ENCODE results near the gene RRP15. TPM values are rescaled to one million over a fixed set of nuclear protein-coding genes. Genes with fewer than 3 reads are reported as not detected.

RRP15 gene, protein sequence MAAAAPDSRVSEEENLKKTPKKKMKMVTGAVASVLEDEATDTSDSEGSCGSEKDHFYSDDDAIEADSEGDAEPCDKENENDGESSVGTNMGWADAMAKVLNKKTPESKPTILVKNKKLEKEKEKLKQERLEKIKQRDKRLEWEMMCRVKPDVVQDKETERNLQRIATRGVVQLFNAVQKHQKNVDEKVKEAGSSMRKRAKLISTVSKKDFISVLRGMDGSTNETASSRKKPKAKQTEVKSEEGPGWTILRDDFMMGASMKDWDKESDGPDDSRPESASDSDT
- total RNA-seq, result 26.9 and 27.3 TPM in 2 replicates

DNA sequence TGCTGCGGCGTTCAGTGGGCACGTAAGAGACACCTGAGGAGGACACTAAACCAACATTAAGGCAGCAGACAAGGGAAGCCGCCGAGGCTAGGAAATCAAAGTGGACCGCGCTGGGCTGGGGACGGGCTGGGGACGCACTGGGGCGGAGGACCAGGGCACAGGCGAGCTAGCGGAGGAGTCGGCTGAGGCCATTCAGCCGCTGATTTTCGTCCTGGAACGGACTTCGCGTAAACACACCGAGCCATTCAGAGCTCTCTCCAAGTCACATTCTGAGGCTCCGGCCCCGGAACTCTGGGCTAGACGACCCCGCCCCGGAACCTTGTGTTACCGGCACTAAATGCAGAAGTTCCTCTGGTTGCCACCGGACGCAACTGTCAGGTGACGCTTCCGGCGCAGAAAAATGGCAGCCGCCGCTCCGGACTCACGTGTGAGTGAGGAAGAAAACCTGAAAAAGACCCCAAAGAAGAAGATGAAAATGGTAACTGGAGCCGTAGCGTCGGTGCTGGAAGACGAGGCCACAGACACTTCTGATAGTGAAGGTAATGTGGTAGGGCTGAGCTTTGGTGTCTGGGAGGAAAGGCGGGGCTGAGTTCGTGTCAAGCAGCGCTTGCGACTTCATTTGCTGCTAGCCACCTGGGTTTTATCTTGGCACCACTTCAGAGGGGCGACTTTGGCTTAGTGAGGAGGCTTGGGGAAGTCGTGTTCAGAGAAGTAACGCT is at the start of gene RRP15:
Gene RRP15, plus strand, starts transcription at position 377 of the 719 bp plus-strand sequence. Its CDS starts 24 bp downstream, at position 401.
- DNase-seq (peak; percentile 85), ATAC-seq (ENCODE audit: low read depth) (peak; percentile 99)
- TF ChIP-seq, protein P1, sequence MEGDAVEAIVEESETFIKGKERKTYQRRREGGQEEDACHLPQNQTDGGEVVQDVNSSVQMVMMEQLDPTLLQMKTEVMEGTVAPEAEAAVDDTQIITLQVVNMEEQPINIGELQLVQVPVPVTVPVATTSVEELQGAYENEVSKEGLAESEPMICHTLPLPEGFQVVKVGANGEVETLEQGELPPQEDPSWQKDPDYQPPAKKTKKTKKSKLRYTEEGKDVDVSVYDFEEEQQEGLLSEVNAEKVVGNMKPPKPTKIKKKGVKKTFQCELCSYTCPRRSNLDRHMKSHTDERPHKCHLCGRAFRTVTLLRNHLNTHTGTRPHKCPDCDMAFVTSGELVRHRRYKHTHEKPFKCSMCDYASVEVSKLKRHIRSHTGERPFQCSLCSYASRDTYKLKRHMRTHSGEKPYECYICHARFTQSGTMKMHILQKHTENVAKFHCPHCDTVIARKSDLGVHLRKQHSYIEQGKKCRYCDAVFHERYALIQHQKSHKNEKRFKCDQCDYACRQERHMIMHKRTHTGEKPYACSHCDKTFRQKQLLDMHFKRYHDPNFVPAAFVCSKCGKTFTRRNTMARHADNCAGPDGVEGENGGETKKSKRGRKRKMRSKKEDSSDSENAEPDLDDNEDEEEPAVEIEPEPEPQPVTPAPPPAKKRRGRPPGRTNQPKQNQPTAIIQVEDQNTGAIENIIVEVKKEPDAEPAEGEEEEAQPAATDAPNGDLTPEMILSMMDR (IDR thresholded peaks at IDR 0.05), result no peak
- Mint-ChIP-seq H3K4me3 (peak within 1 kb of the TSS; percentile 96), H3K9me3 (peaks cover 3% of the 10 kb centered on the region), H3K27ac (peak within 1 kb of the TSS; percentile 97), H3K27me3 (peaks cover 9% of the 10 kb centered on the region), H3K36me3 (ENCODE audit: low read depth) (peaks cover 18% of the 10 kb centered on the region), H3K4me1 (peaks cover 30% of the 10 kb centered on the region)
- ChIA-PET CTCF (no interaction called here), POLR2A (interaction anchor here (0.6 to 1.9 kb wide), 9 partner anchors 17 to 1805 kb away, joined by 3 to 8 read pairs (median 5); partner anchors contain the start of genes BPNT1, GPATCH2, LYPLAL1 and SPATA17)
- intact Hi-C loops (cut with micrococcal nuclease), result loop anchor here (1.0 to 10.0 kb wide), 6 partner anchors 60 to 1988 kb away; partner anchors contain the start of genes EPRS1, GPATCH2, IARS2 and RAB3GAP2

DNA sequence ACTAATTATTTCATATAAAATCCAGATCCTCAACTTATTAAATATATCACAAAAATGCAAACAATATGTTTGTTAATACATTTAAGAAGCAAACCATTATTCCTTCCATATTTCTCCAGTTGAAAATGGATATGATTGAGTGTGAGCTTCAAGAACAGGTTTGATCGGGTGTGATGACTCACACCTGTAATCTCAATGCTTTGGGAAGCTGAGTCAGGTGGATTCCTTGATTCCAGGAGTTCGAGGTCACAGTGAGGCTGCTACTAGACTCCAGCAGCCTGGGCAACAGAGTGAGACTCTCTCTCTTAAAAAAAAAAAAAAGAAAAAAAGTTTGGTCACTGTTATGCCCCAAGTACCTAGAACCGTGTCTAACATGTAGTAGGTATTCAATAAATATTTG is 42.9 kb upstream of the RRP15 start:
- H3K9me3 Mint-ChIP-seq, result no peaks in the 10 kb centered on the region
- H3K36me3 Mint-ChIP-seq (ENCODE audit: low read depth), result no peaks in the 10 kb centered on the region
- no peak overlapping the region for H3K27ac Mint-ChIP-seq
- no peak overlapping the region for H3K4me3 Mint-ChIP-seq
- CTCF ChIA-PET, result no interaction called here
- TF ChIP-seq, protein P1 (IDR thresholded peaks at IDR 0.05), result no peak
- POLR2A ChIA-PET, result no interaction called here
- intact Hi-C loops (cut with micrococcal nuclease), result no loop called here
- H3K27me3 Mint-ChIP-seq, result peaks cover 7% of the 10 kb centered on the region
- ATAC-seq (ENCODE audit: low read depth), result no peak
- H3K4me1 Mint-ChIP-seq, result no peaks in the 10 kb centered on the region
- DNase-seq, result no peak

DNA sequence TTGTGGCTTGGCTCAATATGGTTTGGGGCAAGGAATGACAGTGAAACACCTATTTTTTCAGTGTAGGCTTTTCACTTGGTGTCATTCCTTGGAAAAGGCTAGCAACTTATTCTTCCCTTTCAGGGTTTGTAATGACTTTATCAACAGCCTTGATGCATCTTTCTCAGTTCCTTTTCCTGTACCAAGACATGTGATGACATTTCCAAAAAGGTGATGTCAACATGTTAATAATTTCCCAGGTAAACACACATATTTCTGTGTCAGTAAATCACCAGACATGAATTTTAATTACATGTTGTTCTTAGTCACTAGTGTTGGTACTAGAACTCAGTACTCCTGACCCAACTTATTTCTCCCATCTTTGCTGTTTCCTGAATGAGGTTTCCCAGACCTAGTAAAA is 37.8 kb upstream of the RRP15 start:
- Mint-ChIP-seq H3K9me3 (no peaks in the 10 kb centered on the region), H3K27ac (no peak overlapping the region), H3K36me3 (ENCODE audit: low read depth) (no peaks in the 10 kb centered on the region), H3K4me3 (no peak overlapping the region), H3K27me3 (peaks cover 22% of the 10 kb centered on the region), H3K4me1 (no peaks in the 10 kb centered on the region)
- CTCF ChIA-PET, result no interaction called here
- no peak for DNase-seq
- TF ChIP-seq, protein P1 (IDR thresholded peaks at IDR 0.05), result no peak
- intact Hi-C loops (cut with micrococcal nuclease), result no loop called here
- POLR2A ChIA-PET, result no interaction called here
- no peak for ATAC-seq (ENCODE audit: low read depth)

DNA sequence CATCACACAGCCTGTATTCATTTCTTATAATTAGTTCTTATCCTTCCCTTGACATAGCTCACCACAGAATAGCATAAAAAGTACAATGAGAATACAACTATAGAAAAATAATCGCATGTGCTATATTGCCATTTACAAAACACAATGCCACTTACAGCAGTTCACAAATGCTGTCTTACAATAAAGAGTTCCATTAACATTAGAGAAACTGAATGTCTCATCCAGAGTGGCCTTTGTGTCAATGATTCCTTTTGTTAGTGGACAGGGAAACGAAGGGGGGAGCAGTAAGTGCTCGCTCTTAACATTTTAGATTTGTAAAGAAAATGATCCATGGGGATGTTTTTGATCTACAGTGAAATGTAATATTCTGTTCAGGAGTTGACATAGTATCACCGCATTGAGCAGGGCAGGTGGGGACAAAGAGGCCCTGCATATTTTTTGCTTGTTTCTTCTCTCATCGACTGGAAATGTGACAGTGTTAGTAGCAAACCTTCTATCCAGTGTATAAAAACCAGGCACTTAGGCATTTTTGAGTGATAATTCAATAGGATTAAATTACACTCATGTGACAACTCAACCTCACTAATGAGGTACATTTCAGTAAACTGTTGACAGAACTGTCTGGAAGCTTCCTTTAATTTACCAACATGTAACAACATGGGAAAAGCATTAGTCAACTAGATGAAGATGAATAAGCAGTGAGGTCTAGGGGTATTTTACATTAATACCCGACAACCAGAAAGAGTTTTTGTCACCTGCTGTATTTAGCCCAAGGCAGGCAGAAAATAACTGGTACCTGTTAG is 35.6 kb upstream of the RRP15 start:
- Mint-ChIP-seq H3K4me3 (no peak overlapping the region), H3K36me3 (ENCODE audit: low read depth) (no peaks in the 10 kb centered on the region), H3K9me3 (no peaks in the 10 kb centered on the region), H3K27ac (no peak overlapping the region), H3K4me1 (no peaks in the 10 kb centered on the region), H3K27me3 (peaks cover 18% of the 10 kb centered on the region)
- intact Hi-C loops (cut with micrococcal nuclease), result no loop called here
- DNase-seq (no peak), ATAC-seq (ENCODE audit: low read depth) (no peak)
- CTCF ChIA-PET, result no interaction called here
- TF ChIP-seq, protein P1 (IDR thresholded peaks at IDR 0.05), result no peak
- POLR2A ChIA-PET, result no interaction called here

DNA sequence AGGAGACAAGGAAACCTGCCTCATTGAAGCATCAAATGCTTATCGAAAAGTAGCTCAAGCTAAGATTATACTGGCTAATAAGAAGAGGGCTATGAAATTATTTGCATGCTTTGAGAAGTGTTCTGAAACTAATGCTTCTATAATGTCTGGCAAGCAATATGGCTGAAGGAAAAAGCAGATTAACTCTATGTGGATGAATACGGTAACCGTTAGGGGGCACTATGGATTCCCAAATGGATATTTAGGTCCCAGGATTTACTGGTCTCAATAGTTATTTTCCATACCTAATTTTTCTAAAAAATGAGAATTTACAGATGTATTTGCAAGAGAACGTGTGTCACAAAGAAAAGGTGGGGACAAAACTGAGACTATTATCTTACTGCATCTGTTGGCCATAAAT is 34.6 kb upstream of the RRP15 start:
- Mint-ChIP-seq H3K4me1 (no peaks in the 10 kb centered on the region), H3K4me3 (no peak overlapping the region), H3K27me3 (peaks cover 18% of the 10 kb centered on the region), H3K9me3 (no peaks in the 10 kb centered on the region), H3K36me3 (ENCODE audit: low read depth) (no peaks in the 10 kb centered on the region), H3K27ac (no peak overlapping the region)
- TF ChIP-seq, protein P1 (IDR thresholded peaks at IDR 0.05), result no peak
- DNase-seq, result no peak
- ATAC-seq (ENCODE audit: low read depth), result no peak
- POLR2A ChIA-PET, result no interaction called here
- CTCF ChIA-PET, result no interaction called here
- intact Hi-C loops (cut with micrococcal nuclease), result no loop called here
